Adipose tissue (tissue), 3 donors: ENCODE data around the gene DNAH1. TPM values are rescaled to one million over a fixed set of nuclear protein-coding genes. Genes with fewer than 3 reads are reported as not detected.

Experiments
- H3K27ac ChIP-seq: one replicate; pipeline ENCODE4 v1.5.1; 2013; ENCODE audit warnings: low read depth, low read length
- WGBS, 3 donors: extraction: QIAGEN DNeasy Blood & Tissue Kit; methylation state at CpG; one replicate each; pipeline ENCODE4 v1.1.7; 2013; 5-methylcytosine and 5-hydroxymethylcytosine counted together
- polyA plus RNA-seq, 3 donors: library from polyadenylated mRNA; stranded (reverse); fragments of 200-250 nt; gene quantifications; one replicate each; pipeline ENCODE4 v1.2.3, GENCODE V29; 2013
- donor health status: healthy with polysubstance abuse.
- donor health status: Bipolar disorder and iron deficiency.
- donor health status: healthy.

Gene DNAH1
- polyA plus RNA-seq, 3 donors: 2.4 to 10.7 (median 8.0) TPM

GRCh38 chr3:52444860-52445793, 129.0 kb downstream of the DNAH1 start, which contains the start of gene SEMA3G:
SEMA3G (minus strand) TSS chr3:52445103; CDS start chr3:52445027, 76 bp downstream.
- 34 to 41% (median 38%) methylated on average over 13 to 19 of the region's 19 CpGs for WGBS, 3 donors
- H3K27ac ChIP-seq: no peak within 1 kb of the TSS

GRCh38 chr3:52446042-52446441, 129.9 kb downstream of the DNAH1 start:
- H3K27ac ChIP-seq: no peak overlapping the region
- 94 to 98% (median 97%) methylated on average over 4 of the region's 4 CpGs for WGBS, 3 donors

GRCh38 chr3:52446631-52447511, 130.8 kb downstream of the DNAH1 start:
- WGBS, 3 donors: 36 to 39% (median 38%) methylated on average over 13 of the region's 13 CpGs
- H3K27ac ChIP-seq: no peak overlapping the region

GRCh38 chr3:52447512-52448355, 131.6 kb downstream of the DNAH1 start:
- WGBS, 3 donors: 65 to 84% (median 79%) methylated on average over 11 to 12 of the region's 12 CpGs
- no peak overlapping the region for H3K27ac ChIP-seq

Other genes starting within 250 kb of the DNAH1 start
- gene POC1A, start 161.9 kb upstream of the DNAH1 start, polyA plus RNA-seq: 1 to 10 TPM in 1 of 3 donors, under 1 TPM in 2; 0.74 to 2.6 (median 0.90) TPM
- gene ALAS1, start 118.2 kb upstream of the DNAH1 start, polyA plus RNA-seq: 10 to 100 TPM; 17.1 to 70.8 (median 37.3) TPM
- under 1 TPM; 0.08 to 0.22 (median 0.15) TPM for gene TLR9, start 90.7 kb upstream of the DNAH1 start, polyA plus RNA-seq
- gene TWF2, start 77.2 kb upstream of the DNAH1 start, polyA plus RNA-seq: 10 to 100 TPM; 20.0 to 58.3 (median 51.4) TPM
- 10 to 100 TPM in 2 of 3 donors, 1 to 10 TPM in 1; 6.0 to 31.8 (median 18.1) TPM for gene PPM1M, start 70.6 kb upstream of the DNAH1 start, polyA plus RNA-seq
- gene WDR82, start 37.7 kb upstream of the DNAH1 start, polyA plus RNA-seq: 10 to 100 TPM; 16.3 to 44.0 (median 40.5) TPM
- 100 to 1,000 TPM in 1 of 3 donors, 10 to 100 TPM in 1, 1 to 10 TPM in 1; 9.3 to 111 (median 37.8) TPM for gene GLYCTK, start 28.5 kb upstream of the DNAH1 start, polyA plus RNA-seq
- gene BAP1, start 93.7 kb downstream of the DNAH1 start, polyA plus RNA-seq: 10 to 100 TPM; 32.2 to 55.4 (median 54.9) TPM
- gene PHF7, start 94.3 kb downstream of the DNAH1 start, polyA plus RNA-seq: 1 to 10 TPM; 4.6 to 9.8 (median 5.5) TPM
- gene SEMA3G, start 128.8 kb downstream of the DNAH1 start, polyA plus RNA-seq: 10 to 100 TPM in 2 of 3 donors, 1 to 10 TPM in 1; 7.7 to 92.8 (median 49.7) TPM
- 10 to 100 TPM in 2 of 3 donors, 1 to 10 TPM in 1; 1.1 to 14.8 (median 11.6) TPM for gene TNNC1, start 137.7 kb downstream of the DNAH1 start, polyA plus RNA-seq
- 10 to 100 TPM; 27.5 to 46.8 (median 41.2) TPM for gene NISCH, start 139.3 kb downstream of the DNAH1 start, polyA plus RNA-seq
- gene STAB1, start 179.0 kb downstream of the DNAH1 start, polyA plus RNA-seq: 100 to 1,000 TPM in 2 of 3 donors, 10 to 100 TPM in 1; 22.6 to 199 (median 166) TPM
- gene NT5DC2, start 217.5 kb downstream of the DNAH1 start, polyA plus RNA-seq: 10 to 100 TPM; 10.8 to 42.7 (median 30.3) TPM
- gene UQCC5, start 220.3 kb downstream of the DNAH1 start, polyA plus RNA-seq: 10 to 100 TPM; 11.3 to 34.4 (median 21.4) TPM